Mononuclear cell (primary cell): ENCODE data around the gene PPP2R2C. TPM values are rescaled to one million over a fixed set of nuclear protein-coding genes. Genes with fewer than 3 reads are reported as not detected.

Experiments used
- H3K27me3 ChIP-seq: 2 replicates; pipeline ENCODE4 v1.6.0; 2011; ENCODE audit warnings: low read length, control low read depth; ENCODE audit not compliant: insufficient read depth
- H3K4me1 ChIP-seq: 2 replicates; pipeline ENCODE4 v1.5.1; 2011; ENCODE audit warnings: mild to moderate bottlenecking, low read length, control low read depth; ENCODE audit not compliant: insufficient read depth
- H3K4me3 ChIP-seq: 2 replicates; pipeline ENCODE4 v1.5.1; 2011; ENCODE audit warnings: mild to moderate bottlenecking, low read length, moderate library complexity
- H3K9me3 ChIP-seq: 2 replicates; pipeline ENCODE4 v1.5.1; 2011; ENCODE audit warnings: low read depth, mild to moderate bottlenecking, control low read depth, low read length
- total RNA-seq: library from RNA; depleted of rRNA; stranded (reverse); fragments of >200 nt; gene quantifications from one replicate; pipeline ENCODE4 v1.2.3, GENCODE V29; 2012

PPP2R2C gene
- total RNA-seq, 1 donor: not detected

GRCh38 chr4:6362896-6363295 is 109.5 kb downstream of the PPP2R2C start:
- H3K9me3 ChIP-seq: no peaks in the 10 kb centered on the region
- H3K4me1 ChIP-seq: no peaks in the 10 kb centered on the region
- no peak overlapping the region for H3K4me3 ChIP-seq
- no peaks in the 10 kb centered on the region for H3K27me3 ChIP-seq

- no peak overlapping the region for H3K4me3 ChIP-seq
- no peaks in the 10 kb centered on the region for H3K9me3 ChIP-seq
- no peaks in the 10 kb centered on the region for H3K4me1 ChIP-seq
- H3K27me3 ChIP-seq: no peaks in the 10 kb centered on the region
Measured at GRCh38 chr4:6362243-6362885, 110.0 kb downstream of the PPP2R2C start.

DNA sequence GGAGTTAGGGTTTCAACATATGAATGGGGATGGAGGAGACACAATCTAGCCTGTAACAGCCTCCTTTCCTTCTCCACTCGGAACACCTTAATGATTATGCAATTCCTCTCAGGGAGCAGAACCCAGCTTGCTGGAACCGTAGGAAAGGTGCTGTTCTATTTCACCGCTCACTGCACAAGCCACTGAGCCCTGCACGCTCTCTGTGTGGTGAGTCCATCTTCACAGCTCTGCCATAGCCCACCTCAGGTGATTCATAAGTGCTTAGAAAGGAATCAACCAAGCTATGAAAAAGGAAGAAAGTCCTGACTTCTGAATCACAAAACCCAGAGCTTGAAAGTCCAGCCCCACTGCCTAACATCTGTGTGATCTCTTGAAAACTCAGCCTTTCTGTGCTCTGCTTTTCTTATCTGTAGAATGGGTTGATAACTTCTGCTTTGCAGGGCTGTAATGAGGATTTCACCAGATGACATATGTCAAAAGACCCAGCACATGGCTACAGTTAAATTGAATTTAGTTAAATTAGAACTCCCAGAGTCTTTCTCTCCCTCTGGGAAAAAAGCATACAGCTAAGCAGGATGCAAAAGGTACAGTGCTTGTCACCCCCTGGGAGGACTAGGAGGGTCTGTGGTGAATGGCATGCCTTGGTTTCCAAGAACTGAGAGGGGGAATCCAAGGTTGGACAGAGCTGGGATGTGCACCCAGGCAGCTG is 111.2 kb downstream of the PPP2R2C start:
- no peak overlapping the region for H3K4me3 ChIP-seq
- H3K4me1 ChIP-seq: no peaks in the 10 kb centered on the region
- H3K9me3 ChIP-seq: no peaks in the 10 kb centered on the region
- no peaks in the 10 kb centered on the region for H3K27me3 ChIP-seq

DNA sequence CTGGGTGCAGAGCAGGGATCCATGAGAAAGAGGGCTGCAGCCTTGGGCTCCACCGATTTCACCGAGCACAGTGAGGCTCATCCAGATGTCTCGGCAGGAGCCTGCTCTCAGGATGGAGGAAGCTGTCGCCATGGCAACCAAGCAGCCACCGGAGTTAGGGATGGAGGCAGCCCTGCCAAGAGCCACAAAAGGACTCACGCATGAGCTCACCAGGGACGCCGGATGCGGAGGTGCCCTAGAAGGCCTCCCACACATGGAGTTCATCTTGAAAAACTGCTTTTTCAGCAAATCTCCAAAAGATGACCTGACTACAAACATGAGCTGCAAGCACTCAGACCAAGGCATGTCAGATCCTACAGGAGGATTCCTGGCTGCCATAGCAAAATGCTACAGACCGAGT is 112.0 kb downstream of the PPP2R2C start:
- H3K4me3 ChIP-seq: no peak overlapping the region

DNA sequence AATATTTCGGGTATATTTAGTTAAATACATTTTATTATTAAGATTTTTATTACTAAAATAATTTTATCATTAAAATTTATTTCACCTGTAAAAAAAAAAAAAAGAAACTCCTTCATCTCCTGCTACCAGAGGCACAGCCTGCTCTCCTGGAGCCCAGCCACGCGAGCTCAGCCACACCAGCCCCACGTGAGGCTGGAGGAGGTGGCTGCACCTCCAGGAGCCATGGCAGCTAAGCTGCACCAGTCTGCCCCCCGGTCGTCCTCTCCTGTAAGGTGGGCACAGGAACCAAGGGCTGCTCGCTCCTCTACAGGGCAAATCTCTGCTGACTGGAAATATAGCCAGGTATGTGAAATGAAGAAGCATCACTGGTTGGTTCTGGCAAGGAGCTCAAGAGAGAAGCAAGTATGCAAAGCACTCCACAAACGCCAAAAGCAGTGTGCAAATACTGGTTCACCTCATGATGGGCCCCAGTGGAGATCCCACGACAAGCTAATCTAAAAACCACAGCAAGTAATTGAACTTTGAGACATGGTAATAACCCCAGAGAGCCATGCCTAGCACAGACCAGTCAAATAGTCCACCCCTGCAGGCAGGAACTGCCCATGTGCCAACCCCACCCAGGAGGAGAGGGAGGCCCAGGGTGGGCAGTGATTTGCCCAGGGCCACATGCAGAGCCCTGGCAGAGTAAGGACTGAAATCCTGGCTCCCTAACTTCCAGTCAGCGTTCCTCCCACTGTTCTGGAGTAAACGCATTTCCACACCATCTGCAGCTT is 112.7 kb downstream of the PPP2R2C start:
- no peak overlapping the region for H3K4me3 ChIP-seq
- H3K27me3 ChIP-seq: no peaks in the 10 kb centered on the region
- no peaks in the 10 kb centered on the region for H3K9me3 ChIP-seq
- H3K4me1 ChIP-seq: no peaks in the 10 kb centered on the region

More for the DNA sequence above, 112.0 kb downstream of the PPP2R2C start:
- Histone ChIP-seq H3K27me3 (no peaks in the 10 kb centered on the region), H3K4me1 (no peaks in the 10 kb centered on the region), H3K9me3 (no peaks in the 10 kb centered on the region)

- Histone ChIP-seq H3K4me3 (no peak overlapping the region), H3K27me3 (no peaks in the 10 kb centered on the region), H3K4me1 (no peaks in the 10 kb centered on the region), H3K9me3 (no peaks in the 10 kb centered on the region)
Measured at GRCh38 chr4:6357476-6357875, 114.9 kb downstream of the PPP2R2C start.

GRCh38 chr4:6356076-6356560 is 116.3 kb downstream of the PPP2R2C start:
- Histone ChIP-seq H3K9me3 (no peaks in the 10 kb centered on the region), H3K27me3 (no peaks in the 10 kb centered on the region), H3K4me3 (no peak overlapping the region), H3K4me1 (no peaks in the 10 kb centered on the region)

- H3K4me3 ChIP-seq: no peak overlapping the region
- no peaks in the 10 kb centered on the region for H3K27me3 ChIP-seq
- H3K4me1 ChIP-seq: no peaks in the 10 kb centered on the region
- H3K9me3 ChIP-seq: no peaks in the 10 kb centered on the region
Measured at GRCh38 chr4:6355052-6355451, 117.4 kb downstream of the PPP2R2C start.

DNA sequence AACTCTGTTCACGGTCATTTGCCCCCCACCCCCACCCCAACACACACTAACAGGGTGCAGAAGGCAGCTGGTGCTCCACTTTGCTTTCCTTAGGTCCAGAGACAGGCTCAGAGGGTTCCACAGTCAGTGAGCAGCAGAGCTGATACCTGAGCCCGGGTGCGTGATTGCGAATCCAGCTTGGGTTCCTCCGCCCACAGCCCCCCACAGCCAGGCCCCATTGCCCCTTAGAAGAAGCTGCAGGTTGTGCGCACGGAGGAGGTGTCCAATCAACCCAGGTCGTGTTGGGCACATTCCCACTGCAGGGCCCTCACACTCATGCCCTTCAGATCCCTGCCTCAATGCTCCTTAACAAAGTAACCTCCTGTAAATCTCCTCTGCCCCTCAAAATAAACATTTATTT is 117.8 kb downstream of the PPP2R2C start:
- no peaks in the 10 kb centered on the region for H3K4me1 ChIP-seq
- H3K27me3 ChIP-seq: no peaks in the 10 kb centered on the region
- no peak overlapping the region for H3K4me3 ChIP-seq
- no peaks in the 10 kb centered on the region for H3K9me3 ChIP-seq

DNA sequence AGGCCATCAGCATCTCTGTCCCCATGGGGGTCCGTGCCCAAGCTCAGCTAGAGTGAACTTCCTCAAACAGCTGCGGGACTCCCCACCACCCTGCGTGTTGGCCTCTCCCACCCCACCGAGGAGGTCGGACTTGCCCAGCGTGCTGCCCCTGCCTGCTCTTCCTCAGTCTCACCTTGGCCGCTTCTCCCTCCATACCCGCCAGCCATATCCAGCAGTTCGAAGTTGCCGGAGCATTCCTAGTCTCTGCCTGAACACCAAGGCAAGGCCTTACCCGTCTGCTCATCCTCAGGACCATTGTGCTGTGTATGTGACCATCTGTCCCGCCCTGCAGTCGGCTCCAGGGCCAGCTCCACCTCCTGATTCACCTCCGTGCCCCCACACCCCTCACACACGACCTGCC is 118.3 kb downstream of the PPP2R2C start:
- Histone ChIP-seq H3K4me1 (no peaks in the 10 kb centered on the region), H3K4me3 (no peak overlapping the region), H3K9me3 (no peaks in the 10 kb centered on the region), H3K27me3 (no peaks in the 10 kb centered on the region)

DNA sequence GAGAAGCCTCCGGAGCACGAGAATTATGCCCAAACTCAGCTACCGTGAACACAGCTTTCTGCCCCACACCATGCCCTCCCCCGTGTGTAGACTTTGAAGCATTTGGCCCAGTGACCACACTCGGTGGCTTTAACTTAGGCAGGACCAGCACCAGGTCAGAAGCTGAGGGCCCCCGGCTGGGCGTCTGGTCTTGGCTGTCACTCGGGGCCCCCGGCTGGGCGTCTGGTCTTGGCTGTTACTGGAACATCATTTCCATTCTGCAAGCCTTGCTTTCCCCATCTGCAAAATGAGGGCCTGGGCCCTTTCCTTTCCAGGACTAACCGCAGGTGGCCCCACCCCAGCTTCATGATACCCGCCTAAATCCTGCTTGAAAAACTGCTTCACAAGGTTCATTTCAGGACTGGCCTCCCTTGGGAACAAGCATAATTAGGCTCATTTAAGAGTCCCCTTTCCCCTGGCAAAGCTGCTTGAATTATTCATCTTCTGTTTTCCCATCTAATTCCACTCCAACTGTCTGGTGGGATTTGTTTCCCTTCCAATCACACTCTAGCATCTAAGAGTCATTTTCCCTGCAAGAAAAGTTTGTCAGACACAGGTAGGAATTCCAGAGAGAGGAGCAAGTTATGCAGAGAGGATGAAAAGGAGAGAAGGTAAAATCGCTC is 120.3 kb downstream of the PPP2R2C start:
- no peaks in the 10 kb centered on the region for H3K27me3 ChIP-seq
- H3K9me3 ChIP-seq: no peaks in the 10 kb centered on the region
- H3K4me1 ChIP-seq: no peaks in the 10 kb centered on the region
- H3K4me3 ChIP-seq: no peak overlapping the region

DNA sequence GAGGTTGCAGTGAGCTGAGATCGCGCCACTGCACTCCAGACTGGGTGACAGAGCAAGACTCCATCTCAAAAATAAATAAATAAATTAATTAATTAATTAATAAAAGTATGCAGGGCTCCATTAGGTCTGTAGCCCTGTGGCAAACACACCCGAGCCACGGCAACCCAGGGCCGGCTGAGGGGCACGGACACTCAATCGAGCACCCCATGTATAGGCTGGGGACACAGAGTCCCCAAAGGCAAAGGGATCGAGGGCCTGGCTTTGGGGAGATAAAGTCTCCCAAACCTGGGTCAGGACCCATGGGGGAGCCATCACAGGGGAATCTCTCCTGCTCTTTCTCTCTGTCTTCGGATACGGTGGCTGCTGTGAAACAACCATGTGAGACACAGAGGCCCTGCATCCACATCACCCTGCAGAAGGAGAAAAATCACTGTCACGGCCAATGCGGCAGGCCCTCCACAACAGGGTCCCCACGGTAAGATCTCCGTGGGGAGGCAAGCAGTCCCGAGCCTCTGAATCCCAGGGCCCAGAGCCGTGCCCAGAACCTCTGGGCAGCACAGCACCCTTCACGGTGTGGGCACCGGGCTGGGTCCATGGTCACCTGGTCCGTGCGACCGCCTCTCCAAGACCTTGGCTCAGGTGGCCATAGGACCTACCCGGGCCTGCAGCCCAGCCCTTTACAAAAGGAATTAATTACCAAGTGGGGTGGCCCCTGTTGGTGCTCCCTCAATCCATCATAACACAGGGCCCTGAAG is 121.0 kb downstream of the PPP2R2C start:
- no peaks in the 10 kb centered on the region for H3K9me3 ChIP-seq
- no peaks in the 10 kb centered on the region for H3K27me3 ChIP-seq
- H3K4me3 ChIP-seq: no peak overlapping the region
- H3K4me1 ChIP-seq: no peaks in the 10 kb centered on the region

DNA sequence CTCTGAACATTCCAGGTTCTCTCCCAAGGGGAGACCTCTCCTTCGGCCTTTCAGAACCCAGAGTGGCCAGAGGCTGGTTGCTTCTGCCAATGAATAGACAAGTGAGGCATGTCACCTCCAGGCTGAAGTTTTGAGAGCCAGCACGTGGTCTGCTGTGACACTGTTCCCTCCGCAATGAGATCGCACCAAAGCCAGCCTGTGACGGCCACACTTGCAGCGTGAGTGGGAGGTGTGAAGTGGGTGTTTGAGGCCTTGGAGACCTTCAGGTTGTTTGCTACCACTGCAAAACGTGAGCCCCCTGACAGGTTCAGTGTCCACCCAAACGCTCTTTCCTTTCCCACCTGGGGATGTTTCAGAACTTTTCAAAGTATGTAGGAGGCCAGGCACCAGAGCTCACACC is 121.8 kb downstream of the PPP2R2C start:
- Histone ChIP-seq H3K9me3 (no peaks in the 10 kb centered on the region), H3K27me3 (no peaks in the 10 kb centered on the region), H3K4me1 (no peaks in the 10 kb centered on the region), H3K4me3 (no peak overlapping the region)

DNA sequence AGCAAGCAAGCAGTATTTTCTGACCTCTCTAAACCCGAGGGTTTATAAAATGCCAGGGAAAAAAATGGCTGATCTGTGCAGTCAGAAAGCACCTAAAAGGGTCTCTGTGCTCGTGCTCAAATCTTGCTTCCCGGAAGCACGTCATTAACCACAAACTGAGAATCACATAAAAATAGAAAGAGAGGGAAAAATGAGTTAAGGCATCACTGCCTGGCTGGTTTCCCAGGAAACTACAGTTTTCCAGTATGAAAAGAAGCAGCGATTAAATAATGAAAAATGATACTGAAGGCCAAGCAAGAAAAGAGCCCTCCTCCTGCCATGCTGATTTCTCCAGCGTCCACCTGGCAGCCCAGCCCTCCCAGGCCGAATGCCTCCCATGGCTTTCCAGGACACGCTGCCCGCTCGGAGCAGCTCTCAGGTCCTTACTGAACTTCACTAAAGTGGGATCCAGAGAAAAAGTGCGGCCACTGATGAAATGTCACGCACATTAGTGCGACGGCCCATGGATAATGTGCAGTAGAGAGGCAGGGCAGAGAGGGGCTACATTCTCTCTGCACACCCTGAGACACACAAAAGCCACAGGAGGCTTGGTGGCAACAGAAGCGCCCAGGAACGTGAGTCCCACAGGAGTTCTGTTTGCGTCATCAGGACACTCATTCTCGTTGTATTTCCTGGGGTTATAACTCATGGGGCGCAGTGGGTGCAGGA is 122.4 kb downstream of the PPP2R2C start:
- no peak overlapping the region for H3K4me3 ChIP-seq
- H3K9me3 ChIP-seq: no peaks in the 10 kb centered on the region
- H3K4me1 ChIP-seq: no peaks in the 10 kb centered on the region
- H3K27me3 ChIP-seq: no peaks in the 10 kb centered on the region
